DOHH2 (cell line): ENCODE data around the gene APOC3.

Experiments used
- H3F3A ChIP-seq: fragments of 200-600 bp; sonication (generic), shearing (Covaris generic); 2 replicates; pipeline ENCODE4 v1.6.0; 2016; ENCODE audit warnings: antibody characterized with exemption, mild to moderate bottlenecking; ENCODE audit not compliant: control insufficient read depth, insufficient read depth
- H3K27ac ChIP-seq: fragments of 200-600 bp; sonication (generic); 2 replicates; pipeline ENCODE4 v1.5.1; 2014; ENCODE audit warnings: low read depth, mild to moderate bottlenecking, low read length, moderate library complexity
- H3K27me3 ChIP-seq: fragments of 200-600 bp; sonication (generic); 2 replicates; pipeline ENCODE4 v1.6.1; 2014; ENCODE audit warnings: mild to moderate bottlenecking, low read length, mixed read lengths; ENCODE audit not compliant: control insufficient read depth
- H3K36me3 ChIP-seq: fragments of 200-600 bp; sonication (generic); 2 replicates; pipeline ENCODE4 v1.6.1; 2014; ENCODE audit warnings: mild to moderate bottlenecking, low read length, moderate library complexity, mixed read lengths; ENCODE audit not compliant: control insufficient read depth
- H3K4me1 ChIP-seq: fragments of 200-600 bp; sonication (generic); 2 replicates; pipeline ENCODE4 v1.6.1; 2014; ENCODE audit warnings: mild to moderate bottlenecking, low read length, mixed read lengths; ENCODE audit not compliant: control insufficient read depth
- H3K4me2 ChIP-seq: fragments of 200-600 bp; sonication (generic); 2 replicates; pipeline ENCODE4 v1.6.0; 2014; ENCODE audit warnings: mild to moderate bottlenecking, low read length, moderate library complexity
- H3K4me3 ChIP-seq: fragments of 200-600 bp; sonication (generic); 2 replicates; pipeline ENCODE4 v1.5.1; 2014; ENCODE audit warnings: mild to moderate bottlenecking, low read length, mixed read lengths
- H3K79me2 ChIP-seq: fragments of 200-600 bp; sonication (generic); 2 replicates; pipeline ENCODE4 v1.6.1; 2014; ENCODE audit warnings: mild to moderate bottlenecking, low read length, mixed read lengths; ENCODE audit not compliant: control insufficient read depth
- H3K9me2 ChIP-seq: fragments of 200-600 bp; sonication (generic); replicated peaks from 2 replicates; pipeline ENCODE4 v1.6.1; 2014; ENCODE audit warnings: mild to moderate bottlenecking, low read length, mixed read lengths; ENCODE audit not compliant: control insufficient read depth
- H3K9me3 ChIP-seq: fragments of 200-600 bp; sonication (generic); 2 replicates; pipeline ENCODE4 v1.6.1; 2014; ENCODE audit warnings: antibody characterized with exemption, low read length, mixed read lengths; ENCODE audit not compliant: control insufficient read depth, insufficient read depth
- H4K20me1 ChIP-seq: fragments of 200-600 bp; sonication (generic); 2 replicates; pipeline ENCODE4 v1.6.0; 2014; ENCODE audit warnings: low read depth, mild to moderate bottlenecking, antibody characterized with exemption, low read length, moderate library complexity; ENCODE audit not compliant: control insufficient read depth, insufficient read depth
- CTCF ChIP-seq: fragments of 200-600 bp; sonication (generic); IDR thresholded peaks from one replicate; pipeline ENCODE4 v1.5.1; 2014; ENCODE audit warnings: antibody characterized with exemption, mild to moderate bottlenecking, low read depth, low read length; ENCODE audit not compliant: poor library complexity, severe bottlenecking
- EZH2phosphoT487 ChIP-seq: fragments of 200-600 bp; sonication (generic); IDR thresholded peaks from 2 replicates; pipeline ENCODE4 v1.6.1; 2017; ENCODE audit warnings: borderline replicate concordance, mild to moderate bottlenecking, antibody characterized with exemption, low read length, moderate library complexity, mixed read lengths

Gene APOC3

GRCh38 chr11:116864531-116864930 is 34.8 kb downstream of the APOC3 start:
- Histone ChIP-seq H3K9me3 (no peaks in the 10 kb centered on the region), H3K4me3 (no peak overlapping the region), H3K27ac (no peak overlapping the region), H3K27me3 (no peaks in the 10 kb centered on the region), H4K20me1 (no peaks in the 10 kb centered on the region), H3K79me2 (no peaks in the 10 kb centered on the region), H3K4me1 (no peaks in the 10 kb centered on the region), H3K9me2 (no peaks in the 10 kb centered on the region), H3K36me3 (peaks cover 73% of the 10 kb centered on the region), H3F3A (no peaks in the 10 kb centered on the region), H3K4me2 (no peak overlapping the region)
- TF ChIP-seq CTCF = no peak
- TF ChIP-seq EZH2phosphoT487 = no peak

GRCh38 chr11:116865696-116866095 is 36.0 kb downstream of the APOC3 start:
- TF ChIP-seq CTCF (no peak), EZH2phosphoT487 (no peak)
- Histone ChIP-seq H3K27ac (no peak overlapping the region), H3K9me2 (no peaks in the 10 kb centered on the region), H3K27me3 (no peaks in the 10 kb centered on the region), H3K79me2 (no peaks in the 10 kb centered on the region), H3K9me3 (no peaks in the 10 kb centered on the region), H3K36me3 (peaks cover 82% of the 10 kb centered on the region), H3F3A (no peaks in the 10 kb centered on the region), H4K20me1 (no peaks in the 10 kb centered on the region), H3K4me2 (no peak overlapping the region), H3K4me3 (no peak overlapping the region), H3K4me1 (no peaks in the 10 kb centered on the region)

GRCh38 chr11:116866804-116867455 is 37.2 kb downstream of the APOC3 start:
- TF ChIP-seq CTCF (no peak), EZH2phosphoT487 (no peak)
- no peak overlapping the region for H3K27ac ChIP-seq
- H4K20me1 ChIP-seq = no peaks in the 10 kb centered on the region
- no peak overlapping the region for H3K4me3 ChIP-seq
- no peaks in the 10 kb centered on the region for H3K9me2 ChIP-seq
- H3K4me1 ChIP-seq = no peaks in the 10 kb centered on the region
- H3K9me3 ChIP-seq = no peaks in the 10 kb centered on the region
- no peaks in the 10 kb centered on the region for H3F3A ChIP-seq
- no peaks in the 10 kb centered on the region for H3K27me3 ChIP-seq
- peaks cover 80% of the 10 kb centered on the region for H3K36me3 ChIP-seq
- H3K4me2 ChIP-seq = no peak overlapping the region
- H3K79me2 ChIP-seq = no peaks in the 10 kb centered on the region
